K562 (cell line): ENCODE results near the gene TMEM273. TPM values are rescaled to one million over a fixed set of nuclear protein-coding genes. Genes with fewer than 3 reads are reported as not detected.

Experiments used
- ARID4B ChIP-seq: sonication (generic); formaldehyde crosslinking; IDR thresholded peaks from 2 replicates; pipeline ENCODE4 v1.8.0; 2022; ENCODE audit warnings: mild to moderate bottlenecking, missing genetic modification reagents
- BHLHE40 ChIP-seq: IDR thresholded peaks from 2 replicates; pipeline ENCODE4 v1.6.1; 2011; ENCODE audit warnings: low read length, improper control_type of control experiment
- CREB3 ChIP-seq: fragments of 450-650 bp; conservative IDR thresholded peaks from 2 replicates; pipeline ENCODE4 v1.6.1; 2016; ENCODE audit warnings: missing genetic modification characterization, low read depth, mild to moderate bottlenecking, missing compliant biosample characterization, moderate library complexity
- DEAF1 ChIP-seq: fragments of 450-650 bp; formaldehyde crosslinking; IDR thresholded peaks from 2 replicates; pipeline ENCODE4 v1.4.0; 2020; ENCODE audit warnings: mild to moderate bottlenecking, moderate library complexity
- ELF1 ChIP-seq: fragments of 200-800 bp; sonication (Bioruptor generic); IDR thresholded peaks from 2 replicates; pipeline ENCODE4 v1.6.1; 2016; ENCODE audit warnings: missing genetic modification characterization, missing compliant biosample characterization
- ESRRA ChIP-seq: fragments of 450-650 bp; IDR thresholded peaks from 2 replicates; pipeline ENCODE4 v1.6.1; 2014; ENCODE audit warnings: low read depth, mild to moderate bottlenecking, moderate library complexity, borderline replicate concordance
- FOXK2 ChIP-seq, 2 experiments: fragments of 450-650 bp; IDR thresholded peaks in 1 of 2; conservative IDR thresholded peaks in 1 of 2; 2 replicates each; pipeline ENCODE4 v1.6.1; 2016; ENCODE audit warnings: low read depth in 2 of 2, mild to moderate bottlenecking in 1 of 2
- HMG20A ChIP-seq: fragments of 450-650 bp; formaldehyde crosslinking; conservative IDR thresholded peaks from 2 replicates; pipeline ENCODE4 v1.4.0; 2020; ENCODE audit warnings: mild to moderate bottlenecking, mixed read lengths
- KLF6 ChIP-seq: fragments of 250-450 bp; sonication (Bioruptor Pico); IDR thresholded peaks from 2 replicates; pipeline ENCODE4 v1.4.0; 2020; ENCODE audit warnings: mild to moderate bottlenecking, moderate library complexity, borderline replicate concordance
- MECOM ChIP-seq: fragments of 250-450 bp; sonication (Bioruptor Pico); IDR thresholded peaks from 2 replicates; pipeline ENCODE4 v1.8.0; 2022; ENCODE audit warnings: inconsistent platforms
- NCOA2 ChIP-seq, 2 experiments: fragments of 450-650 bp; IDR thresholded peaks; 2 replicates each; pipeline ENCODE4 v1.6.1; 2018; ENCODE audit warnings: mild to moderate bottlenecking in 2 of 2, moderate library complexity in 1 of 2; ENCODE audit not compliant: partially characterized antibody in 2 of 2
- NEUROD1 ChIP-seq: fragments of 150-350 bp; IDR thresholded peaks from 2 replicates; pipeline ENCODE4 v1.6.1; 2014; ENCODE audit warnings: borderline replicate concordance, low read length, low read depth; ENCODE audit not compliant: partially characterized antibody
- NFATC3 ChIP-seq: fragments of 450-650 bp; IDR thresholded peaks from 2 replicates; pipeline ENCODE4 v1.6.1; 2017; ENCODE audit warnings: mild to moderate bottlenecking
- NRF1 ChIP-seq, 2 experiments: fragments of 450-650 bp; IDR thresholded peaks in 1 of 2; conservative IDR thresholded peaks in 1 of 2; 2 replicates each; pipeline ENCODE4 v1.6.1; 2014; ENCODE audit warnings: mild to moderate bottlenecking in 2 of 2
- PCBP2 ChIP-seq: fragments of 200-400 bp; formaldehyde crosslinking; IDR thresholded peaks from 2 replicates; pipeline ENCODE4 v1.6.1; 2018; ENCODE audit warnings: low read length, low read depth, mild to moderate bottlenecking, moderate library complexity; ENCODE audit not compliant: poor library complexity, severe bottlenecking
- POLR2A ChIP-seq: fragments of 450-650 bp; conservative IDR thresholded peaks from 2 replicates; pipeline ENCODE4 v1.6.1; 2016
- RBFOX2 ChIP-seq: fragments of 200-400 bp; formaldehyde crosslinking; IDR thresholded peaks from 2 replicates; pipeline ENCODE4 v1.6.1; 2017; ENCODE audit warnings: low read depth, mild to moderate bottlenecking, low read length, moderate library complexity
- ZBTB17 ChIP-seq: fragments of 450-650 bp; formaldehyde crosslinking; IDR thresholded peaks from 2 replicates; pipeline ENCODE4 v1.4.0; 2020; ENCODE audit warnings: mild to moderate bottlenecking
- ZBTB8A ChIP-seq: fragments of 450-650 bp; IDR thresholded peaks from 2 replicates; pipeline ENCODE4 v1.6.1; 2018; ENCODE audit warnings: mild to moderate bottlenecking, moderate library complexity; ENCODE audit not compliant: partially characterized antibody
- ZSCAN32 ChIP-seq: fragments of 450-650 bp; formaldehyde crosslinking; IDR thresholded peaks from 2 replicates; pipeline ENCODE4 v1.4.0; 2020; ENCODE audit warnings: mild to moderate bottlenecking, moderate library complexity
- polyA plus RNA-seq, 8 experiments: library from polyadenylated mRNA; depleted of rRNA in 4 of 8; stranded (reverse) in 5 of 8; unstranded in 3 of 8; fragments of >200 nt; fragmentation: Nextera tagmentation in 2 of 8; fragmentation: Illumina TruSeq in 1 of 8; extraction: Ambion mirVana in 2 of 8; extraction: Trizol in 1 of 8; gene quantifications; 2 replicates each; pipeline versions ENCODE4 v1.2.1 to v1.2.3, GENCODE V29; 2011 to 2014; ENCODE audit warnings: inconsistent platforms in 1 of 8, missing spikeins in 1 of 8
- total RNA-seq, 7 experiments: library from RNA; depleted of rRNA in 6 of 7; stranded (reverse); fragments of >200 nt in 6 of 7; fragmentation: Illumina TruSeq in 2 of 7; extraction: Trizol in 2 of 7; gene quantifications; 2 replicates each; pipeline versions ENCODE4 v1.2.1 to v1.2.3, GENCODE V29; 2011 to 2021; ENCODE audit warnings: low replicate concordance in 1 of 7

TMEM273 gene
- total and polyA plus RNA-seq, 9 of the 15 experiments (the other 6 are each of a cell fraction or from before 2014, with no cell fraction given), result 39.2 to 131 (median 95.6) TPM

- TF ChIP-seq NEUROD1, result no peak
- TF ChIP-seq CREB3 (tag), result 0 out of 2 replicates have a peak, but pooled peaks have one; percentile 68
- peak; percentile 93; the same call in 1 of the 2 replicates for TF ChIP-seq ESRRA
- TF ChIP-seq ZBTB17 (CRISPR knock-in tag), result no peak
- TF ChIP-seq ELF1, result no peak
- TF ChIP-seq FOXK2 (conservative IDR thresholded peaks at IDR 0.05 in 1 of 2, IDR thresholded peaks at IDR 0.05 in 1 of 2; ENCODE audit: low read depth in 2 of 2), result peak; percentile 44 to 54; a peak in 2 of 4 replicates
- no peak for TF ChIP-seq ARID4B (CRISPR knock-in tag)
- no peak for TF ChIP-seq POLR2A
- peak; percentile 28; the same call in 1 of the 2 replicates for TF ChIP-seq BHLHE40
- 0 out of 4 replicates have a peak, but pooled peaks of 1 of the 2 experiments have one; percentile 18 for TF ChIP-seq NRF1 (conservative IDR thresholded peaks at IDR 0.05 in 1 of 2, IDR thresholded peaks at IDR 0.05 in 1 of 2)
- TF ChIP-seq HMG20A (CRISPR knock-in tag), result no peak
- TF ChIP-seq RBFOX2, result no peak
- TF ChIP-seq MECOM, result 0 out of 2 replicates have a peak, but pooled peaks have one; percentile 5
- no peak for TF ChIP-seq NCOA2 (IDR thresholded peaks at IDR 0.05; ENCODE audit: partially characterized antibody in 2 of 2)
- no peak for TF ChIP-seq ZBTB8A
- TF ChIP-seq PCBP2, result no peak
- TF ChIP-seq ZSCAN32 (CRISPR knock-in tag), result no peak
- peak; percentile 62 for TF ChIP-seq DEAF1
- no peak for TF ChIP-seq NFATC3
- TF ChIP-seq KLF6 (CRISPR knock-in tag), result no peak
These were observed 26.7 kb downstream of the TMEM273 start (continued) for GRCh38 chr10:49161411-49161997.
